HCT116 (cell line): Measurements from ENCODE around the gene PRRT4. TPM values are rescaled to one million over a fixed set of nuclear protein-coding genes. Genes with fewer than 3 reads are reported as not detected.

Experiments used
- ATAC-seq: fragments of 200-7000 bp; cut with Tn5 transposase; 2 replicates; pipeline ENCODE4 v1.9.1; 2020; ENCODE audit warnings: mild to moderate bottlenecking, moderate library complexity
- BruUV-seq: library from RNA; stranded (reverse); fragments of 400-500 nt; replicated peaks from 2 replicates; lab custom pipeline; 2021; lab: Mats Ljungman, UMichigan
- CTCF ChIA-PET: fragments of 300-600 bp; sonication (Branson Sonifier 250); formaldehyde crosslinking; loops from one replicate; lab custom pipeline; 2021; ENCODE audit warnings: antibody characterized with exemption; lab: Charles Lee
- POLR2A ChIA-PET: fragments of 300-600, 350-600 bp; sonication (Branson Sonifier 250); formaldehyde crosslinking; loops from one replicate; lab custom pipeline; 2021; ENCODE audit warnings: antibody characterized with exemption; lab: Charles Lee
- RAD21 ChIA-PET, 2 experiments: fragments of 300-600 bp; sonication (Branson Sonifier 250); formaldehyde crosslinking; loops; one replicate each; lab custom pipeline; 2023; ENCODE audit warnings: low total read pairs in 2 of 2; ENCODE audit not compliant: uncharacterized antibody in 2 of 2, unreplicated experiment in 2 of 2, low non-redundant PET in 1 of 2; lab: Charles Lee
- DNase-seq: peaks from one replicate; pipeline ENCODE4 v3.0.0-alpha.2; 2010; ENCODE audit warnings: low read depth, low spot score
- H2AFZ ChIP-seq: fragments of 200-600 bp; shearing (Covaris generic), sonication (generic); 2 replicates; pipeline ENCODE4 v1.6.1; 2017; ENCODE audit warnings: low read depth, mixed run types, mixed read lengths, antibody characterized with exemption, low read length; ENCODE audit not compliant: poor library complexity, severe bottlenecking
- H3K27ac ChIP-seq: 2 replicates; pipeline ENCODE4 v1.5.1; 2012; ENCODE audit warnings: low read depth, low read length
- H3K27me3 ChIP-seq: fragments of 200-600 bp; sonication (generic); 2 replicates; pipeline ENCODE4 v1.6.1; 2016; ENCODE audit warnings: mixed run types, low read length, mixed read lengths; ENCODE audit not compliant: insufficient read depth
- H3K36me3 ChIP-seq, 2 experiments: fragments of 200-500 bp in 1 of 2; fragments of 200-600 bp in 1 of 2; sonication (Bioruptor generic) in 1 of 2; sonication (generic) in 1 of 2; 2 replicates each; pipeline versions ENCODE4 v1.5.1 to v1.6.1; 2014 to 2016; ENCODE audit warnings: low read length in 2 of 2, inconsistent platforms in 1 of 2, mixed read lengths in 1 of 2, mixed run types in 1 of 2; ENCODE audit not compliant: insufficient read depth in 2 of 2, control insufficient read depth in 1 of 2
- H3K4me1 ChIP-seq, 2 experiments: fragments of 200-600 bp in 1 of 2; sonication (generic) in 1 of 2; 2 replicates each; pipeline versions ENCODE4 v1.5.1 to v1.6.1; 2012 to 2017; ENCODE audit warnings: low read length in 2 of 2, inconsistent platforms in 1 of 2, mild to moderate bottlenecking in 1 of 2, mixed read lengths in 1 of 2, mixed run types in 1 of 2, moderate library complexity in 1 of 2; ENCODE audit not compliant: insufficient read depth in 2 of 2, control insufficient read depth in 1 of 2
- H3K4me2 ChIP-seq: fragments of 200-600 bp; sonication (generic); 2 replicates; pipeline ENCODE4 v1.6.1; 2017; ENCODE audit warnings: mixed run types, low read length, mixed read lengths
- H3K4me3 ChIP-seq, 2 experiments: fragments of 200-600 bp in 1 of 2; sonication (generic) in 1 of 2; replicated peaks in 1 of 2; 2 replicates each; pipeline ENCODE4 v1.5.1; 2011 to 2016; ENCODE audit warnings: low read length in 2 of 2, control low read depth in 1 of 2, low read depth in 1 of 2, mild to moderate bottlenecking in 1 of 2, mixed read lengths in 1 of 2, mixed run types in 1 of 2
- H3K79me2 ChIP-seq: fragments of 200-600 bp; sonication (generic); 2 replicates; pipeline ENCODE4 v1.6.1; 2017; ENCODE audit warnings: mild to moderate bottlenecking, mixed run types, low read length, moderate library complexity, mixed read lengths; ENCODE audit not compliant: insufficient read depth
- H3K9ac ChIP-seq: fragments of 200-600 bp; sonication (generic); 2 replicates; pipeline ENCODE4 v1.6.1; 2016; ENCODE audit warnings: low read length, mixed read lengths
- H3K9me2 ChIP-seq: fragments of 200-600 bp; sonication (generic), shearing (Covaris generic); 2 replicates; pipeline ENCODE4 v1.6.1; 2017; ENCODE audit warnings: mixed run types, mild to moderate bottlenecking, moderate library complexity; ENCODE audit not compliant: insufficient read depth
- H3K9me3 ChIP-seq, 2 experiments: fragments of 200-500 bp in 1 of 2; fragments of 200-600 bp in 1 of 2; sonication (Bioruptor generic) in 1 of 2; sonication (generic) in 1 of 2; 2 replicates each; pipeline ENCODE4 v1.6.1; 2014 to 2017; ENCODE audit warnings: low read length in 2 of 2, mixed read lengths in 2 of 2, inconsistent platforms in 1 of 2, low read depth in 1 of 2, mild to moderate bottlenecking in 1 of 2, mixed run types in 1 of 2, moderate library complexity in 1 of 2; ENCODE audit not compliant: control insufficient read depth in 1 of 2, insufficient read depth in 1 of 2
- H4K20me1 ChIP-seq: fragments of 200-600 bp; sonication (generic), shearing (Covaris generic); 2 replicates; pipeline ENCODE4 v1.6.1; 2017; ENCODE audit warnings: mixed run types, mild to moderate bottlenecking, moderate library complexity; ENCODE audit not compliant: insufficient read depth
- EZH2 ChIP-seq: fragments of 200-600 bp; sonication (generic); IDR thresholded peaks from 2 replicates; pipeline ENCODE4 v1.6.1; 2017; ENCODE audit warnings: antibody characterized with exemption, mixed run types
- EZH2phosphoT487 ChIP-seq: fragments of 200-600 bp; IDR thresholded peaks from 2 replicates; pipeline ENCODE4 v1.6.1; 2018; ENCODE audit warnings: antibody characterized with exemption, borderline replicate concordance
- MAX ChIP-seq: IDR thresholded peaks from 2 replicates; pipeline ENCODE4 v1.6.1; 2012
- REST ChIP-seq: IDR thresholded peaks from 2 replicates; pipeline ENCODE4 v1.6.1; 2012; ENCODE audit warnings: low read depth
- TCF7L2 ChIP-seq: IDR thresholded peaks from 2 replicates; pipeline ENCODE4 v1.7.0; 2011; ENCODE audit warnings: borderline replicate concordance, inconsistent platforms; ENCODE audit not compliant: insufficient read depth, insufficient read length; ENCODE audit errors: extremely low read depth
- ZBTB33 ChIP-seq: IDR thresholded peaks from 2 replicates; pipeline ENCODE4 v1.6.1; 2011; ENCODE audit warnings: mild to moderate bottlenecking, low read length, moderate library complexity; ENCODE audit not compliant: insufficient replicate concordance; ENCODE audit errors: extremely low read depth
- intact Hi-C: fragments of 100-400 bp; cut with micrococcal nuclease; formaldehyde crosslinking; loops from 2 replicates; pipeline ENCODE4 v1.10.0; 2022
- total RNA-seq: library from RNA; stranded (reverse); gene quantifications from one replicate; pipeline ENCODE4 v1.2.1, GENCODE V29; 2021; ENCODE audit not compliant: unreplicated experiment

Gene PRRT4
- total RNA-seq, 1 experiment from 2014 or later, result 4.0 TPM

GRCh38 chr7:128385988-128386925 lies 24.8 kb upstream of the PRRT4 start:
- Histone ChIP-seq H3K9me2 (no peaks in the 10 kb centered on the region), H3K9ac (no peak overlapping the region), H3K9me3 (no peaks in the 10 kb centered on the region), H3K4me1 (peaks cover 0 to 5% of the 10 kb centered on the region in 2 experiments; a peak in 1 of 4 replicates), H3K27me3 (no peaks in the 10 kb centered on the region), H3K4me3 (no peak overlapping the region), H4K20me1 (no peaks in the 10 kb centered on the region), H3K27ac (no peak overlapping the region), H3K4me2 (no peak overlapping the region), H3K79me2 (no peaks in the 10 kb centered on the region), H3K36me3 (no peaks in the 10 kb centered on the region), H2AFZ (no peak overlapping the region)
- DNase-seq (no peak), ATAC-seq (no peak)
- intact Hi-C loops, result no loop called here
- CTCF ChIA-PET, result interaction anchor here (1.0 to 5.9 kb wide), 3 partner anchors 13 to 75 kb away, joined by 3 to 134 read pairs (median 4); no protein-coding TSS in a partner anchor
- POLR2A ChIA-PET, result no interaction called here
- no TSS peak for BruUV-seq
- RAD21 ChIA-PET, result interaction anchor here (1.4 to 1.7 kb wide), 2 partner anchors 39 kb away, joined by 4 to 14 read pairs; no protein-coding TSS in a partner anchor
- TF ChIP-seq EZH2 (no peak), EZH2phosphoT487 (no peak), MAX (no peak), ZBTB33 (no peak), TCF7L2 (no peak), REST (no peak)
